Ectodermal cell (in vitro differentiated cells): ENCODE measurements around the gene HOMER2.
A peak's percentile ranks its signal among the peaks of the same experiment; 100 is the strongest.
"Not testable (repeated sequence)": the region's sequence is repeated elsewhere in the genome, so short reads cannot be mapped to it uniquely, and the experiment has no call there.

Source experiments
- H3K27ac ChIP-seq: 2 replicates; pipeline ENCODE4 v1.7.0; 2013; ENCODE audit warnings: mild to moderate bottlenecking, low read depth, low read length; ENCODE audit not compliant: insufficient read depth, poor library complexity, severe bottlenecking
- H3K27me3 ChIP-seq: 2 replicates; pipeline ENCODE4 v1.7.0; 2013; ENCODE audit warnings: mild to moderate bottlenecking, low read length; ENCODE audit not compliant: insufficient read depth, control insufficient read depth, poor library complexity, severe bottlenecking
- H3K36me3 ChIP-seq: one replicate; pipeline ENCODE4 v1.7.0; 2013; ENCODE audit warnings: low read length; ENCODE audit not compliant: control insufficient read depth, insufficient read depth
- H3K4me1 ChIP-seq: one replicate; pipeline ENCODE4 v1.7.0; 2013; ENCODE audit warnings: low read length; ENCODE audit not compliant: control insufficient read depth, insufficient read depth
- H3K4me3 ChIP-seq: 2 replicates; pipeline ENCODE4 v1.7.0; 2013; ENCODE audit warnings: low read depth, low read length, control low read depth; ENCODE audit not compliant: insufficient read depth
- H3K9me3 ChIP-seq: 2 replicates; pipeline ENCODE4 v1.7.0; 2013; ENCODE audit warnings: mild to moderate bottlenecking, low read length, moderate library complexity; ENCODE audit not compliant: control insufficient read depth
- WGBS, 2 experiments: methylation state at CpG; one replicate each; pipeline ENCODE4 v1.1.7; 2013; ENCODE audit warnings: missing lambda C conversion rate in 2 of 2; 5-methylcytosine and 5-hydroxymethylcytosine counted together

The HOMER2 gene

GRCh38 chr15:82828075-82828474 is 124.4 kb downstream of the HOMER2 start:
- 80 to 91% methylated on average over 1 of the region's 1 CpG for WGBS, 2 experiments
- Histone ChIP-seq H3K36me3 (peaks cover 4% of the 10 kb centered on the region), H3K27ac (no peak overlapping the region), H3K27me3 (no peaks in the 10 kb centered on the region), H3K4me3 (no peak overlapping the region), H3K9me3 (no peaks in the 10 kb centered on the region), H3K4me1 (no peaks in the 10 kb centered on the region)

GRCh38 chr15:82823049-82823448 is 129.5 kb downstream of the HOMER2 start:
- WGBS, 2 experiments: 94 to 97% methylated on average over 5 of the region's 5 CpGs
- Histone ChIP-seq H3K27ac (no peak overlapping the region), H3K4me1 (no peaks in the 10 kb centered on the region), H3K9me3 (no peaks in the 10 kb centered on the region), H3K27me3 (no peaks in the 10 kb centered on the region), H3K4me3 (no peak overlapping the region), H3K36me3 (peaks cover 14% of the 10 kb centered on the region)

- not testable (repeated sequence) for H3K4me1 ChIP-seq, H3K36me3 ChIP-seq, H3K4me3 ChIP-seq, H3K27me3 ChIP-seq, H3K27ac ChIP-seq, H3K9me3 ChIP-seq
These were observed 130.7 kb downstream of the HOMER2 start for GRCh38 chr15:82821851-82822250.

- H3K9me3 ChIP-seq, H3K4me1 ChIP-seq, H3K27me3 ChIP-seq, H3K27ac ChIP-seq, H3K36me3 ChIP-seq, H3K4me3 ChIP-seq: not testable (repeated sequence)
- 97 to 100% methylated on average over 1 to 2 of the region's 3 CpGs for WGBS, 2 experiments
These were observed 131.1 kb downstream of the HOMER2 start for GRCh38 chr15:82821396-82821795.

- Histone ChIP-seq H3K27me3 (no peaks in the 10 kb centered on the region), H3K36me3 (peaks cover 9% of the 10 kb centered on the region), H3K4me3 (no peak overlapping the region), H3K9me3 (no peaks in the 10 kb centered on the region), H3K4me1 (no peaks in the 10 kb centered on the region), H3K27ac (no peak overlapping the region)
These were observed 132.4 kb downstream of the HOMER2 start for GRCh38 chr15:82820128-82820527.

DNA sequence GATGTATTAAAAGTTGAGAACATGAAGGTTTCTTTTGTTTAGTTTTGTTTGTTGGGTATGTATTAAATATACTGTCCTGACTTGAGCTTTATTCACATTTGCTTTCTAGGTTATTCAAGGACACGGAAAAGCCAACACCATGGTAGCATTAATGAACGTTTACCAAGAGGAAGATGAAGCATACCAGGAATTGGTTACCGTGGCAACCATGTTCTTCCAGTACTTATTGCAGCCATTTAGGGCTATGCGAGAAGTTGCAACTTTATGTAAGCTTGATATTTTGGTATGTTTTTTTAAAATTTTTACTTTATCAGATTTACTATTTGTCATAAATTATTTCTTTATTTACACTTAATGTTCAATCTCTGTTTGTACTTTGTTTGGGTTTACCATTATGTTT is 139.5 kb downstream of the HOMER2 start:
- WGBS, 2 experiments: 96 to 98% methylated on average over 4 of the region's 4 CpGs
- Histone ChIP-seq H3K27me3 (peaks cover 9% of the 10 kb centered on the region), H3K9me3 (no peaks in the 10 kb centered on the region), H3K4me3 (no peak overlapping the region), H3K27ac (no peak overlapping the region), H3K36me3 (no peaks in the 10 kb centered on the region), H3K4me1 (no peaks in the 10 kb centered on the region)

DNA sequence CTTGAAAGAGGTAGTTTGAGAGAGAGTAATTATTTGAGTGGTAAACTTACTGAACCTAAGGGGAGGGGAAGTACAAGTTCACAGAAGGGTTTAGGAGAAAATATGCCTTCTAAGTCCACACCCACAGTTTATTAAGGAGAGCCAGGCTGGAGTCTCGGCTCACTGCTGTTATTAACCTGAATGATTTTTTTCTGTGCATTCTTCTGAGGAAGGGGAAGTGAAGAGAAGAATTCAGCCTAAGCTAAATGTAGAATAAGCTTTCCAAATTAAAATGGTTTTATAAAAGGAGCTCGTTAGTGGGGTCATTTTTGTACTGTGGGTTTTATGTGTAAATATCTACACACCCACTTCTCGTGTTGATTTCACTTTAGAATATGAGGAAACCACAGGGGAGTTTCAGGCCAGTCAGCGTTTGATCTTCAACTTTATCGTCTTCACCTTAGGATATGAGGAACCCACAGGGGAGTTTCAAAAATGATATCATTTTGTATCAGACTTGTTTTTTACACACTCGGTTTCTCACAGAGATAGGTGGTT is 141.6 kb downstream of the HOMER2 start:
- Histone ChIP-seq H3K4me1 (no peaks in the 10 kb centered on the region), H3K36me3 (no peaks in the 10 kb centered on the region), H3K4me3 (peak overlapping the region; percentile 95), H3K9me3 (no peaks in the 10 kb centered on the region), H3K27ac (no peak overlapping the region), H3K27me3 (peaks cover 9% of the 10 kb centered on the region)
- WGBS, 2 experiments: 60 to 70% methylated on average over 3 to 6 of the region's 6 CpGs

DNA sequence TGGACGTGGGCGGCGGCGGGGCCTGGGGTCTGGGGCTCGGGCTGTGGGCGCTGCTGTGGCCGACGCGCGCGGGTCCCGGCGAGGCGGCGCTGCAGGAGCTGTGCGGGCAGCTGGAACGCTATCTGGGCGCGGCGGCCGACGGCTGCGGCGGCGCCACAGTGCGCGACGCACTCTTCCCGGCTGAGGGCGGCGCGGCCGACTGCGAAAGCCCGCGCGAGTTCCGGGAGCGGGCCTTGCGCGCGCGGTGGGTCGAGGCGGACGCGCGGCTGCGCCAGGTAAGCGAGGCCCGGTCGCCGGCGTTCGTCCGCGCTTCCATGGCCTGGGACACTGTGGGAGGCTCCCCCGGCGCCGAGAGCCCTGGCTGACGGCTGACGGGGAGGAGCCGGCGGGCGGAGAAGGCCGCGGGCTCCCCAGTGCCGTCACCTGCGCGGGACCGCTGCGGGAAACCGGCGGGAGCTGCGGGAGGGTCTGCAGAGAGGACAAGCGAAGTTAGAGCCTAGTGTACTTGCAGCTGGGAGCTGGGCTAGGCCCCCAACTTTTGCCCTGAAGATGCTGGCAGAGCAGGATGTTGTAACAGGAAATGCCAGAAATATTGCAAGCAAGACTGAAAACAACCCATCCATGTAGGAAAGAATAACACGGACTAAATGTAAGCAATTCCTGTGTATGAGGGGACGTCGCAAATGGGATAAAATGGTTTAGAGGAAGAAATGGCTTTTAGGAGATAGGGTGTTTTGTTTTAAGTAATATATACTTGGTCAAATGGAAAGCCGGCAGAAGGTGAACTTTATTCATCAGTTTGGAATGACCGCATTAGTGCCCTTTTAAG is 142.2 kb downstream of the HOMER2 start:
- Histone ChIP-seq H3K36me3 (no peaks in the 10 kb centered on the region), H3K27ac (peak overlapping the region; percentile 82), H3K9me3 (no peaks in the 10 kb centered on the region), H3K4me1 (no peaks in the 10 kb centered on the region), H3K27me3 (peaks cover 10% of the 10 kb centered on the region), H3K4me3 (peak overlapping the region; percentile 95)
- 1% methylated on average over 81 of the region's 81 CpGs for WGBS, 2 experiments

- no peaks in the 10 kb centered on the region for H3K4me1 ChIP-seq
- H3K27me3 ChIP-seq: peaks cover 18% of the 10 kb centered on the region
- H3K27ac ChIP-seq: peak within 1 kb of the TSS; percentile 82
- WGBS, 2 experiments: 1% methylated on average over 67 of the region's 67 CpGs
- peak within 1 kb of the TSS; percentile 95 for H3K4me3 ChIP-seq
- no peaks in the 10 kb centered on the region for H3K36me3 ChIP-seq
- no peaks in the 10 kb centered on the region for H3K9me3 ChIP-seq
These were observed 143.0 kb downstream of the HOMER2 start, which contains the start of gene WHAMM for GRCh38 chr15:82809308-82810060. Gene WHAMM (plus strand): TSS chr15:82809628. CDS start chr15:82809727, 99 bp downstream.

DNA sequence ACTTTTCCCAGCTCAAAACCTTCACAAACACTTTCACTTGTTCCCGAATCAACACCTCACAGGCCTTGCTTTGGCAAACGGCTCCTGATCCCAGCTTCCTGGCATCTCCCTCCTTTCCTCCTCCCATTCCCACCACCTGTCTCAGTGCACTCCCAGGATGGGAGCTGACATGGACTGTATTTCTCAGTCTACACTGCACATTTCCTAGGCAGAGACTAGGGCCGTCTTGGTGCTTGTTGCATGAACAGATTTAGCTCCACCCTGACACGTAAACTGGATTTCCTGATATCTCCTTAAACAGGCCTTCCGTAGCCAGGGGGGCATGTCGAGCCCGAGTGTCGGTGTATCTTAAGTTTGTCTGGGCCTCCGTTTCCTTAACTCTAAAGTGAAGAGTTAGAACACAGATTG is 143.9 kb downstream of the HOMER2 start:
- no peak overlapping the region for H3K27ac ChIP-seq
- no peaks in the 10 kb centered on the region for H3K4me1 ChIP-seq
- no peaks in the 10 kb centered on the region for H3K36me3 ChIP-seq
- H3K4me3 ChIP-seq: no peak overlapping the region
- H3K9me3 ChIP-seq: no peaks in the 10 kb centered on the region
- H3K27me3 ChIP-seq: peaks cover 25% of the 10 kb centered on the region
- 89 to 91% methylated on average over 9 of the region's 9 CpGs for WGBS, 2 experiments
